ENCODE results near the gene FOXD1.
"Not testable (repeated sequence)": the region's sequence is repeated elsewhere in the genome, so short reads cannot be mapped to it uniquely, and the experiment has no call there.

Gene FOXD1

GRCh38 chr5:73412597-73412988 is 36.0 kb downstream of the FOXD1 start:
- no peak for DNase-seq

GRCh38 chr5:73411936-73412596 is 36.5 kb downstream of the FOXD1 start:
- no peak for DNase-seq

- not testable (repeated sequence) for DNase-seq
Measured at GRCh38 chr5:73409927-73410326, 38.6 kb downstream of the FOXD1 start.

GRCh38 chr5:73405691-73406090 is 42.9 kb downstream of the FOXD1 start:
- DNase-seq, result no peak

GRCh38 chr5:73399775-73400174 is 48.8 kb downstream of the FOXD1 start:
- no peak for DNase-seq

Data from SIG-M5 (cell line).